Left forelimb (tissue), 1 donor: Measurements from ENCODE around the gene VWA7.
"Not testable (repeated sequence)": the region's sequence is repeated elsewhere in the genome, so short reads cannot be mapped to it uniquely, and the experiment has no call there.

Experiments
- DNase-seq: peaks from one replicate; pipeline ENCODE4 v3.0.0-alpha.2; 2018; ENCODE audit warnings: low spot score

Gene VWA7, protein sequence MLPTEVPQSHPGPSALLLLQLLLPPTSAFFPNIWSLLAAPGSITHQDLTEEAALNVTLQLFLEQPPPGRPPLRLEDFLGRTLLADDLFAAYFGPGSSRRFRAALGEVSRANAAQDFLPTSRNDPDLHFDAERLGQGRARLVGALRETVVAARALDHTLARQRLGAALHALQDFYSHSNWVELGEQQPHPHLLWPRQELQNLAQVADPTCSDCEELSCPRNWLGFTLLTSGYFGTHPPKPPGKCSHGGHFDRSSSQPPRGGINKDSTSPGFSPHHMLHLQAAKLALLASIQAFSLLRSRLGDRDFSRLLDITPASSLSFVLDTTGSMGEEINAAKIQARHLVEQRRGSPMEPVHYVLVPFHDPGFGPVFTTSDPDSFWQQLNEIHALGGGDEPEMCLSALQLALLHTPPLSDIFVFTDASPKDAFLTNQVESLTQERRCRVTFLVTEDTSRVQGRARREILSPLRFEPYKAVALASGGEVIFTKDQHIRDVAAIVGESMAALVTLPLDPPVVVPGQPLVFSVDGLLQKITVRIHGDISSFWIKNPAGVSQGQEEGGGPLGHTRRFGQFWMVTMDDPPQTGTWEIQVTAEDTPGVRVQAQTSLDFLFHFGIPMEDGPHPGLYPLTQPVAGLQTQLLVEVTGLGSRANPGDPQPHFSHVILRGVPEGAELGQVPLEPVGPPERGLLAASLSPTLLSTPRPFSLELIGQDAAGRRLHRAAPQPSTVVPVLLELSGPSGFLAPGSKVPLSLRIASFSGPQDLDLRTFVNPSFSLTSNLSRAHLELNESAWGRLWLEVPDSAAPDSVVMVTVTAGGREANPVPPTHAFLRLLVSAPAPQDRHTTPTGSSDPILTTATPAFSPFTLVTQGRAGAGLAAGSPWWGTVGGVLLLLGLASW

DNA sequence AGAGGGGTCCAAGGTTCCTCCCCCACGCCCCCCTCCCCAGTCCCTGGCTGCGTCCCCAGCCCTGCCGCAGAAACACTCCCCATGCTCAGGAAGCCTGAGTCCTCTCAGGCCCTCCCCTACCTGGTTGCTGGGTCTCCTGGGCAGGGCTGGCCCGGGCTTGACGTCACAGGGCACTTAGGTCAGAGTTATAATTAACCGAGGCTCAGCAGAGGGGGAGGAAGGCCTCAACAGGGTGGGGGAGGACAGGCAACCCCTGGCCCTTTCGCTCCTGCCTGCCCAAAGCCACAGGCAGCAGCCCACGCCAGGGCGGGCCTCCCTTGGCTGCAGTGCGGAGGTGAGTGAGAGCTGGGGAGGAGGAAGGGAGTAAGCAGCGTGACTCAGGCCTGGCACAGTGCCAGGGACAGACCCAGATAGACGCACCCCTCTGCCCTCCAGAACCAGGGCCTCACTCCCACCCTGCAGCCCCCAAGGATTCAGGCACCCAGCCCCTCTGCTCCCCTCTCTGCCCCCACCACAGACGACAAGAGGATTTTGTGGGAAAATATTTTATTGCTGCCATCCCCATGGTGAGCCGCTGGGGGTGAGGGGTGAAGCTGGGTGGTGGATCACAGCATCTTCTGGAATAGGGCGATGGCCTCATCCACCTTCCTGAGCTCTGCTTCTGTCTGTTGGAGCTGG is at the start of gene VWA7:
TSS of gene VWA7 (minus strand) at position 340 of the 678 bp plus-strand sequence. CDS start 549 bp downstream, outside the sequence.
- DNase-seq, result peak; percentile 63

DNA sequence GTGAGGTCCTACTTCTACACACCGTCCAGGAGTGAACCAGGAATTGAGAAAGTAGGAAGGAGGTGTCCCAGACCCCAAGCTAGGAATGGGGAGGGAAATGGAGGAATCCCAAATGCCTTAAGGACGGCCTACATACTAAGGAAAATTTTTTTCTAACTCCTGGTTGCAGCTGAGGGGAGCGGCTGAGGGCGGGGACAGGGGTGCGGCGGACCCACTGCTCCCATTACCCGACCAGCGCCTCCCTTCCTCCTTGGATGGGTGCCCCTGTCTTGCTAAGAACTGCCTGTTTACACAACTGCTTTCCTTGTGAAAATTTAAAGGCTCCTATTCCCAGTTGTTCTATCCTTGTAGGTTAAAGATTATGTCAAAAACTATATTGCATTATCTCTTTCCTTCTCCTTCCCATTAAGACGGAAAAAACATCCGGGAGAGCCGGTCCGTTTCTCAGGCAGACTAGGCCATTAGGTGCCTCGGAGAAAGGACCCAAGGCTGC is 49.7 kb upstream of the VWA7 start:
- peak; percentile 88 for DNase-seq

DNA sequence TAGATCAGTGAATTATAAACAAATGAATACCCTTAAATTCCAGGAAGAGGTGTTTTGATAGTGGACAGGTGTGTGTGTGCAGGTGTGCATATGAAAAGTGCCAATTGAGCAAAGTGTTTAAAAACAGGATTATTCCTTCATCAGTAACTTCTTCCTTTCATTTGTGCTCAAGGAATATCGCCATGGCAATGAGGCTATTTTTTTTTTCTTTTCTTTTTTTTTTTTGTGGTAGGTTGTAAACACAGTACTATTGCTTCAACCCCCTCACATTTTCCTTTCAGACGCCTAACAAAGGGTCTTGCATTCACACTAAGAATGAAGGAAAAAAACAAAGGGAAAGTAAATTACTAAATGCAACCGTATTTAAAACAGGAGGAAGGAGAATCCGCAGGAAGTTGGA is 48.4 kb upstream of the VWA7 start:
- no peak for DNase-seq

DNA sequence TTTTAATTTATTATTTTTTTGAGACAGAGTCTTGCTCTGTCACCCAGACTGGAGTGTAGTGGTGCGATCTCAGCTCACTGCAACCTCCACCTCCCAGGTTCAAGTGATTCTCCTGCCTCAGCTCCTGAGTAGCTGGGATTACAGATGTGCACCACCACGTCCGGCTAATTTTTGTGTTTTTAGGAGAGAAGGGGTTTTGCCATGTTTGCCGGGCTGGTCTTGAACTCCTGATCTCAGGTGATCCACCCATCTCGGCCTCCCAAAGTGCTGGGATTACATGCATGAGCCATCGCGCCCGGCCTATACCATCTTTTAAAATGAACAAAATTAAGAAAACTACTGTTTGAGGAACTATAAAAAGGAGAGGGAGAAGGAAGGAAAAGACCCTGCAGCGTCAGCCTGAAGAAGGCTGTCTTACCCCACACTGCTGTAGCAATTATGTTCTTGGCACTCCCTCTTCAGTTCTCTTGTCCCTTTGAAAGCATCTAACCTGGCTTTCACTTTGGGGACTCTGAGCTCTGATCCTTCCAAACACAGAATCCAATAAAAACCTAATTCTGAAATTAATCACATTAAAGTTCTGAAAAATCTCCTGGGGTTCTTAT is 46.6 kb upstream of the VWA7 start:
- not testable (repeated sequence) for DNase-seq

DNA sequence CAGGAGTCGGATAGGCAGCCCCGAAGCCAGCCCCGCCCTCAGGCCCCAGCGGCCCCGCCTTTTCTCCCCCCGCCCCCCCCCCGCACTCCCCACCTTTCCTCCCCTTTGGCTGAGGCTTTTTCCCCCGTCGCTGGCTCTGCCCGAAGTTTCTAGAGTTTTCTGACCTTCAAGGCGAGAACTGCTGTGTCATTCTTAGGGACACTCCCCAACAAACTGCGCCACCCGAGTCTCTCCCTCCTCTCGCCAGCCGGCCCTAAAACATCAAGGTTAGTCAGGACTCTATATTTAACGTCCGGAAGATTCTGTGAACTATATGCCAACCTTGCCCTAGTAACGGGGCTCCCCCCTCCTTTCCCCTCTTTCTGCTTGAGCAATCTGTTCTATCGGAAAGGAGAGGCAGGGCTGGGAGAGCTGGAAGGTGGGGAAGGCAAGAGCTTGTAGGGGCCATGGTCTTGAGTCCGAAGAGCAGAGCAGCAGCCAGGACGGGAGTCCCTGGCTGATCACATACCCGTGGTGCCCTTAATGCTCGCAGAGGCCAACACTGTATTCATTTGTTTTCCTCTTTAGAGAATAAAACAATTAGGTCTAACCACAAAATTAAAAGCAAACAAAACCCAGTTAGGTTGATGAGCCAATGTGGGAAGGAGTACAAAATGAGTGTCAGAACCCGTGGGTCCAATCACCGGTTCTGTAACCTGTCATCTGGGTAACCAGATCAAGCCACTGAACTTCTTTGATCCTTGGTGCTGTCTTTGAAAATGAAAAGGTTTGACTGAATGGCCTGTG is 45.1 kb upstream of the VWA7 start:
- DNase-seq, result peak; percentile 86

DNA sequence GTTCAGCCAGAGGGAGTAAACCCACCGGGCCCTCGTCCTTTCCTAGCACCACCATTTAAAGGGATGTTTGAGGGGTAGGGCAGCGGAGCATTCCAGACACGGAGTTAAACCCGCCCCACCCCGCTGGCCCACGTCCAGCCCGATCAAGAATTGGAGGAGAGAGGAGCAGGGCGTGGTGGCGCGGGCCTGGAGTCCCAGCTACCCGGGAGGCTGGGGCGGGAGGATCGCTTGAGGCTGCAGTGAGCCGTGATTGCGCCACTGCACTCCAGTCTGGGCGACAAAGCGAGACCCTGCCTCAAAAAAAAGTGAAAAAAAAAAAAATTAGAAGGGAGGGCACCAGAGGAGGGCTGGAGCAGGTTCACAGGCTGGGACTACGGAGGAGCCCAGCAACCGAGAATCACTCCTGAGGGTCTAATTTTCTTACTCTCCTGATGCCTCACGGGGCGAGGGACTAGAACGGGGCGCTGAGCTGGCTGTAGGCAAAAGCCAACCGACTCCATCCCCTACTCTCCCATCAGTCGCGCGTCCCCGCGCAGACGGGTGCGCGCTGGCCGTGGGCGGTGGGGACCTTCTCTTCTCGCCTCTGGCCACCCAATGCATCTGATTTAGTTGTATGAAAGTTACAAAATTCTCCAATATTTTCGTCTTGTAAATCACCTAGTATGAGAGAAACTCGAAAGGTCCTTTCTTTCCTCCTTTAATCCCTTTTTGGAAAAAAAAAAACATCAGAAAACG is 44.3 kb upstream of the VWA7 start:
- DNase-seq, result peak; percentile 73

DNA sequence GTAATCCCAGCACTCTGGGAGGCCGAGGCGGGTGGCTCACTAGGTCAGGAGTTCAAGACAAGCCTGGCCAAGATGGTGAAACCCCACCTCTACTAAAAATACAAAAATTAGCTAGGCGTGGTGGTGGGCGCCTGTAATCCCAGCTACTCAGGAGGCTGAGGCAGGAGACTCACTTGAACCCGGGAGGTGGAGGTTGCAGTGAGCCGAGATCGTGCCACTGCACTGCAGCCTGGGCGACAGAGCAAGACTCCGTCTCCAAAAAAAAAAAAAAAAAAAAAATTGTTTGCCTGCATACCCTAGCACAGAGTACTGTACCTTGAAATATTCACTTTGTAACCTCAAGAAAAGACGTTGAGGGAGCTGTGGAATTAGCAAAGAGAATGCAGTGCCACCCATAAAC is 43.3 kb upstream of the VWA7 start:
- DNase-seq, result not testable (repeated sequence)

DNA sequence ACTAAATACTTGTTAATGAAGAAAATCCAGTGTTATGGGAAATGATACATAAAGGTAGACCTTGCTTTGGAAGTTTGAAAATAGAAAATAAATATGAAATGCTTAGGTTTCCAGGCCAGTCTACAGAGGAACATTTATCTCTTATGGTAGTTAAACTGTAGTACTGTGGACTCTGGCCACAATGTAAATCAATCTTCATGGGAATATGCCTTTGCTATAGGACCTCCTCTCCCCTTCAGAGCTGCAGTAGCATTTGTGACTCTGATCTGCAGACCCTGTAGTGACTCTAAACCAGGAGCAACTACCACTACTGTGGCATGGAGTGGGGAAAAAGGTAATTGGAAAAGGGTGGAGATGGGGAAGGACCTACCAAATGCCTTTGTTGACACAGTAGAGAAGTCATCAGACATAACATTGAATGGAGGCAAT is 42.8 kb upstream of the VWA7 start:
- DNase-seq, result no peak

DNA sequence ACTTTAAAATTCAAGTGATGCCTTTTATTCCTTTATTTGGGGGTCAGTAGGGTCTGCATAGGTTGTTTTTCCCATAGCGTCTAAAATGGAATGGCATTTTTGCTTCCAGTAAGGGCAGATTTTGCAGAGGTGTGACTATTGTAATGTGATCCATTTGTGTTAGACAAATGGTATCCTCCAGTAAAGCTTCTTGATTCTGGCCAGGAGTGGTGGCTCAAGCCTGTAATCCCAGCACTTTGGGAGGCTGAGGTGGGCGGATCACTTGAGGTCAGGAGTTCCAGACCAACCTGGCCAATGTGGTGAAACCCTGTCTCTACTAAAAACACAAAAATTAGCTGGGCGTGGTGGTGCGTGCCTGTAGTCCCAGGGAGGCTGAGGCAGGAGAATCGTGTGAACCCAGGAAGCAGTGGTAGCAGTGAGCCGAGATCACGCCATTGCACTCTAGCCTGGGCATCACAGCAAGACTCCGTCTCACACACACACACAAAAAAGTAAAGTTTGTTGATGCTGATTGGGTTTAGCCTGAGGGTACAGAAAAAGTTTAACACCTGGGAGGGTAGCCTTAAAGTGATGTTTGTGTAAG is 40.9 kb upstream of the VWA7 start:
- not testable (repeated sequence) for DNase-seq

DNA sequence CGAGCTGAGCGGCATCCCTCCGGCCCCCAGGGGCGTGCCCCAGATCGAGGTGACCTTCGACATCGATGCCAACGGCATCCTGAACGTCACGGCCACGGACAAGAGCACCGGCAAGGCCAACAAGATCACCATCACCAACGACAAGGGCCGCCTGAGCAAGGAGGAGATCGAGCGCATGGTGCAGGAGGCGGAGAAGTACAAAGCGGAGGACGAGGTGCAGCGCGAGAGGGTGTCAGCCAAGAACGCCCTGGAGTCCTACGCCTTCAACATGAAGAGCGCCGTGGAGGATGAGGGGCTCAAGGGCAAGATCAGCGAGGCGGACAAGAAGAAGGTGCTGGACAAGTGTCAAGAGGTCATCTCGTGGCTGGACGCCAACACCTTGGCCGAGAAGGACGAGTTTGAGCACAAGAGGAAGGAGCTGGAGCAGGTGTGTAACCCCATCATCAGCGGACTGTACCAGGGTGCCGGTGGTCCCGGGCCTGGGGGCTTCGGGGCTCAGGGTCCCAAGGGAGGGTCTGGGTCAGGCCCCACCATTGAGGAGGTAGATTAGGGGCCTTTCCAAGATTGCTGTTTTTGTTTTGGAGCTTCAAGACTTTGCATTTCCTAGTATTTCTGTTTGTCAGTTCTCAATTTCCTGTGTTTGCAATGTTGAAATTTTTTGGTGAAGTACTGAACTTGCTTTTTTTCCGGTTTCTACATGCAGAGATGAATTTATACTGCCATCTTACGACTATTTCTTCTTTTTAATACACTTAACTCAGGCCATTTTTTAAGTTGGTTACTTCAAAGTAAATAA is 40.2 kb upstream of the VWA7 start:
- DNase-seq, result not testable (repeated sequence)

DNA sequence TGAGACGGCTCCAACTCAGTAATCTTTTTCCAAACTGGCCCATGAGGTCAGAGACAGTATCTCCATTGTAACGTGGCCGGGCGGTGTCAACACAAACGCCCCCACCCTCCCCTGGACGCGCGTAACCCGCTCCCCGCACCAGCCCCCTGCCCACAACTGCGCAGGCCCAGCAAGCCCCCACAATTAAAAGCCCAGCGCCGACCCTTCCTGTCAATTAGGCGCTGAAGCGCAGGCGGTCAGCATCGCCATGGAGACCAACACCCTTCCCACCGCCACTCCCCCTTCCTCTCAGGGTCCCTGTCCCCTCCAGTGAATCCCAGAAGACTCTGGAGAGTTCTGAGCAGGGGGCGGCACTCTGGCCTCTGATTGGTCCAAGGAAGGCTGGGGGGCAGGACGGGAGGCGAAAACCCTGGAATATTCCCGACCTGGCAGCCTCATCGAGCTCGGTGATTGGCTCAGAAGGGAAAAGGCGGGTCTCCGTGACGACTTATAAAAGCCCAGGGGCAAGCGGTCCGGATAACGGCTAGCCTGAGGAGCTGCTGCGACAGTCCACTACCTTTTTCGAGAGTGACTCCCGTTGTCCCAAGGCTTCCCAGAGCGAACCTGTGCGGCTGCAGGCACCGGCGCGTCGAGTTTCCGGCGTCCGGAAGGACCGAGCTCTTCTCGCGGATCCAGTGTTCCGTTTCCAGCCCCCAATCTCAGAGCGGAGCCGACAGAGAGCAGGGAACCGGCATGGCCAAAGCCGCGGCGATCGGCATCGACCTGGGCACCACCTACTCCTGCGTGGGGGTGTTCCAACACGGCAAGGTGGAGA is 38.1 kb upstream of the VWA7 start, which contains the start of the genes HSPA1A and HSPA1L:
TSS of gene HSPA1A (plus strand) at position 519 of the 814 bp plus-strand sequence. CDS start at position 733, 214 bp downstream.
TSS of gene HSPA1L (minus strand) at position 259 of the 814 bp plus-strand sequence. CDS start 3,311 bp downstream, outside the sequence.
- peak; percentile 96 for DNase-seq

DNA sequence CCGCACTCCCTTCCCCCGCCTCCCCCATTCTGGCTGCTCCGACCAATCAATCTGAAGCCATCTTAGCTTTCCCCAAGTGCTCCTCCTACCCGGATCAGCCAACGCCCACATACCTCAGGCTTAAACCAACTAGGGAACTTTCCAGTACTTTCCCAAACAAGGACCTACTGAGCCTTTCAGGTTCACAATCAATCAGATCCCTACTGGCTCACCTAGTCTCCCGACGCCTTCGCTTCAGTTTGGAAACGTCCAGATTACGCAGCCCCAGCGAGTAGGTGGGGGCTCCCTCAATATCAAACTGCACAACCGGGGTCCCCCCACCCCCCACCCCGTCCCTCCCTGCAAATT is 37.5 kb upstream of the VWA7 start:
- DNase-seq, result peak; percentile 96

DNA sequence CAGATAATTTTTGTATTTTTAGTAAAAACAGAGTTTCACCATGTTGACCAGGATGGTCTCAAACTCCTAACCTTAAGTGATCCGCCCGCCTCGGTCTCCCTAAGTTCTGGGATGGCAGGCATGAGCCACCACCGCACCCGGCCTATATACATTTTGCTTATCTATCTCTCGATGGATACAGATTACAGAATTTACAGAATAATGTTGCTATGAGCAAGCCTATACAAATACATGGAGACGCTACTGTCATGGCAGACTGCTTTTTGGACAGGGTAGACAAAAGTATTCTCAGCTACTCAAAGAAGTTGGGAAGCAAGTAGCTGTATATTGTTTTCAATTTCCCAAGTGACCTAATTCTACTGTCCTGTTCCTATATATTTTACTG is 36.3 kb upstream of the VWA7 start:
- no peak for DNase-seq

DNA sequence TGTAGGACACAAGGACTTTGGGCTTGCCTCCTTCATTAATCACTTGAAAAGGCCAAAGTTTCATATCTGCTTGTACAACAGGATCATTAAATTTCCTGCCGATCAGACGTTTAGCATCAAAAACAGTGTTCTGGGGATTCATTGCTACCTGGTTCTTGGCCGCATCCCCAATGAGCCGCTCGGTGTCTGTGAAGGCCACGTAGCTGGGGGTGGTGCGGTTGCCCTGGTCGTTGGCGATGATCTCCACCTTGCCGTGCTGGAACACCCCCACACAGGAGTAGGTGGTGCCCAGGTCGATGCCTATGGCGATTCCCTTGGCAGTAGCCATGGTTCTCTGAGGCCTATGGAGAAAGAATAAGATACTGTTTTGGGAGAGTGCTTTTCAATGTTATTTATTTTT is 34.5 kb upstream of the VWA7 start:
- no peak for DNase-seq

DNA sequence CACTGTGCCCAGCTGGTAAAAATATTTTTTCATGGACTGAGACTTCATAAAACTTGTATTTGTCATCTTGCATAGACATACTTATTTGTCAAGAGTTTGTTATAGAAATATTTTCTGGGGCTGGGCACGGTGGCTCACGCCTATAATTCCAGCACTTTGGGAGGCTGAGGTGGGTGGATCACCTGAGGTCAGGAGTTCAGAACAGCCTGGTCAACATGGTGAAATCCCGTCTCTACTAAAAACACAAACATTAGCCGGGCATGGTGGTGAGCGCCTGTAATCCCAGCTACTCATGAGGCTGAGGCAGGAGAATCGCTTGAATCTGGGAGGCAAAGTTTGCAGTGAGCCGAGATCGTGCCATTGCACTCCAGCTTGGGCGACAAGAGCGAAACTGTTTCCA is 31.5 kb upstream of the VWA7 start:
- not testable (repeated sequence) for DNase-seq

DNA sequence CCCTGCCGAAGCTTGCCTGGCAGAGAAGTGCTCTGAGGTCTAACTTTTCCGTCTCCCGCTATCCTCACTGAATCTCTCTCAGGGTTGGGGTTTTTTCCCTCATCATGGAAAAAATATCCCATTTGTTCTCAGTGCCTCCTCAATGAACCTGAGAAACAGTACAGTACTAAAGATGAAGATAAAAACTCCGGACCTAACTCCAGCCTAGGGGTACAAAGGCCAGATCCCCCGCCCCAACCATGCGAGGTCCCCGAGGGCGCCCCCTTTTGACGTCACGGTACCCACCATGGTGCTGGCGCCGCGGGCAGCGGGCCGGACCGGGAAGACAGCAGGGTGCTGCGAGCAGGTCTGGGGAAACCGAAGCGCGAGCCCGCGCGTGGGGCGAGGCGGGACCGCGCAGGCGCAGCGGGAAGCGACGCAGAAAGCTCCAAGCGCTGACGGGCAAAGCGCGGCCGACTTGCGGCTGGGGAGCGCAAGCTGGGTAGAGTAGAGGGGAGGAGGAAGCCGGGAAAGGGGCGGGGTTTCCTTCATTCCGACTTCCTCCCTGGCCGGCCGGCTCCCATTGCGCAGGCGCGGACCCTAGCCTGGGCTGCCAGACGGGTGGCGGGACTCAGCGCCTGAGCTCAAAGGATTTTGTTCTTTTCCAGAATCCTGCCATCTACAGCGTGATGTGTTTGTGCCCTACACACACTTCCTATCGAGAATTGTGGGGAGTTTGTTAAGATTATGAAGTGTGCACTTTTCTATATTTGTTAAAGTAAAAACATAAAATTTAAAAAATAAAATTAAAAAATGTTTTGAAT is 29.5 kb upstream of the VWA7 start, which contains the start of gene LSM2:
TSS of gene LSM2 (minus strand) at position 497 of the 803 bp plus-strand sequence. CDS start at position 288, 209 bp downstream.
- DNase-seq, result peak; percentile 98

DNA sequence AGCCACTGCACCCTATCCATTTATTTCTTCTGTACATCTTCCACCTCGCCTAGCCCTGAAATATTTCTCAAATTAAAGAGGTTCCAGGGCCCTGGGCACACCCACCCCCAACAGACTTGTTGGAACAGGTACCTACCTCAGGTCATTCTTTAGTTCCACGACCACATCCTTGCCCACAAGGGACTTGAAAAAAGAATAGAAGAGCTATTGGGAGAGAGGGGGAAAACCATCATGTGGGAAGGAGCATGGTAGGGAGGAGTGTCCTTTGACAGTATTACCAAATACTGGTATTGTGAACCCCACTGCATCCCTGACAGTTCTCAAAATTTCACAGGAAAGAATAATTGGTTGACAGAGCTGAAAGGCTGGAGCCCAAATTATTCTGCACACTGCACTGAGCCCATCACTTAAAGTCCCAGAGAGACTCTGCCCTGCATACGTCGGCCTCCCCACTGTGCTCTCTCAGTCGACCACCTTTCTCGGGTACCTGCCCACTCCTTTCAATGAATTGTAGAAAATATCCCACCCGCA is 28.9 kb upstream of the VWA7 start:
- no peak for DNase-seq
